NAMALWA (cell line): ENCODE data around the gene ZFAND3.

ENCODE experiments used
- DNase-seq: peaks from one replicate; pipeline ENCODE4 v3.0.0-alpha.2; 2015; ENCODE audit warnings: low spot score

Gene ZFAND3

DNA sequence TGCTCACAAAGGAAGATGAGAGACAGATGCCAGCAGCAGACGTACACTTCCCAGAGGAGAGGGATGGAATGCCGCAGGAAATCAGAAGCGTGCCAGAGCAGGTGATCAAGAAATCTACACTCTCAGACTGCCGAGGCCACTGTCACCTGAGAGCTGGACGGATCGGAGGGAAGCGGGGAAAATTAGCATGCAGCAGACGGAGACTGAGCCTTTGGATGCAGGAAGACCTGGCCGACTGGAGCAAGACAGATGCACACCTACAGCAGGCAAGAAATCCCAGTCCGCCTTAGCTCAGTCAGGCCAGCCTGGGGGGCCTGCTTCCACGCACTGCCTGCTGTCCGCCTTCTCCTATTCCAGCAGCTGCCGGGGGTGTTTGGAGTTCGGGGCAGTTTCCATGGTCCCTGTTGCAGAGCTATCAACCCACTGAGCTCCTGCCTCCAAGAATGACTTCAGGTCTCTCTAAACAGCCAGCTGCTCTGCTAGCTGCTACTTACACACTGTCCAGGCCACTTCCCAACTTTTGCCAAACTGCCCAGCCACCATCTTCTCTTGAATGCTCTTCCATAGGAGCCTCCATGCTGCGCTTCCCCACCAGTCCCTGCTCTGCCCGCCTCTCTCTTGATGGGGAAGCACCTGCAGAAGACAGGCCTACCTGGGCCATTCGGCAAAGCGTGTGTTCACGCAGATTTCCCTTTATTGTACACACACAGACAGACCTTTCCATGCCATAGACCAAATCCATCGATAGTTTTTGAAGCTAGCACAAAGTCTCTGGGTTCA, 368.5 kb downstream of the ZFAND3 start:
- no peak for DNase-seq

DNA sequence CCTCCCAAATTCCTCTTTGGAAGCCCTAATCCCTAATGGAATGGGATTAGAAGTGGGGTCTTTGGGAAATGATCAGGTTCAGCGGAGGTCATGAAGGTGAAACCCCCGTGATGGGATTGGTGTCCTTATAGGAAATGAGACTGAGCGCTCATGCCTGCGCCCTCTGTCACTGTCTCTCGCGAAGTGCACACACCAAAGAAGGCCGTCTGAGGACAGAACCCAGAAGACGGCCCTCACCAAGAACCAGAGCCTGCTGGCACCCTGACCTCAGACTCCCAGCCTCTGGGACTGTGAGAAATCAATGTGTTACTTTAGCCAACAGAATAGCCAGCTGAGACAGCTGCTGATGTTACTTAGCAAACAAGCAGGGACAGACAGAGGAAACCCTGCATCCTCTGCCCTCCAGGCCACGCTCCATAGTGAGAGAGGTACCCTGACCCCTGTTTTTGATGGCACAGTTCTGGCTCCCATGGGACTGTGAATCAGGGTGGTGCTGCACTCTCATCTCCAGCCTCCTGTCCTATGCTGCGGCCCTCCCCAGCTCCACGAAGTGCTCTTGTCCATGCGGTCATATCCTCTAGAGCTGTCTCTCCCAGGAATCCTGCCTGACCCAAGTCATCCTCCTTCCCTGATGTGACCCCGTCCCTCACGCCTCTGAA, 369.3 kb downstream of the ZFAND3 start:
- DNase-seq: no peak

DNA sequence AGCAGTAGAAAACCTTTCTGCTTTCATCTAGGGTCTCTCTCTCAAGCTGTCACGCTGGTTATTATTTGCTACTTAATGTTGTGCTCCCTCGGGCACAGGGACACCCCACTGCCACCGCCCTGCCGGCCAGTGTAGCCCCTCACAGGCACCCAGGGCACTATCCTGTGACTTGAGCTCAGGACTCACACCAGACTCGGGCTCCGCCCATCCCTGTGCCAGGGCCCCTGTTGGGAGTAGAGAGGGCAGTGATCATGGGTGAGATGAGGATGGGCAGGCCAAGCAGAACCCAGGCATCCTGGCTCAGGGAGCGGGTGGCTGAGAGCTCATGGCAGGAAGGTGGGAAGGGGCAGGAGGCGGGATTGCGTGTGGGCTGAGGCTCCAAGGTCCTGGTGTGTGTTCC, 371.9 kb downstream of the ZFAND3 start:
- no peak for DNase-seq

DNA sequence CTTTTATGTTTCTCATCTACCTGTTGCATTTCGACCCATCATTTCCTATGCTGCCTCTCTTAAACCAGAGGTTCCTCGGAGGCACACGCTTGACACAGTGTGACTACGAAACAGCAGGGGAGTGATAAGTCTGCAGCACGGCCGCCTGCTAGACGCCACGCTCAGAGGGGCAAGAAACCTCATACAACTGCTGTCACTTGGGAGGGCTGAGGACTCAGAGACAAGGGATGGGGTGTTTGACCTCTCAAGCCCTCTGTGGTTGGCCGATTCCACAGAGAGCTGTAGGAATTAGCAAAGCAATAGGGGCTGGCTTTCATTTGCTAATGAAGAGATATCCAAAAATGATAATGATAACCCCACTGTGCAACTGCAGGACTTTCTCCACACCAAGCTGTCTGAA, 372.5 kb downstream of the ZFAND3 start:
- DNase-seq: no peak

DNA sequence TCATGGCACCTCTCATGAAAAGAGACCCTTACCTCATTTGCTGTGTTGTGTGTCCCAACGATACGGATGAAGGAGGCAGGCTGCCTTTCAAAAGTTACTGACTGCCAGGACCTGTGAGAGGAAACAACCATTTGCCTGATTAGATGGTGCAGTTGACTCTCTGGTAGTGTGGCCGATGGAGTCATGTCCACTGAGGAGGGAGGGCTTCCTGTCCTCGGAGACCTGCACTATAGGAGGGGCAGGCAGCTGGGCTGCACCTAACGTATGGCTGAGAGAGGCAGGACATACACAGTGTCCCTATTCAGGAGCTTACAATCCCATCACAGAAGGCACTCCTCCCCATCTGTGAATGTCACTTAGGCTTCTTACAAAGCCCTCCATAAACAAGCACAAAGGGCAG, 373.0 kb downstream of the ZFAND3 start:
- DNase-seq: no peak

DNA sequence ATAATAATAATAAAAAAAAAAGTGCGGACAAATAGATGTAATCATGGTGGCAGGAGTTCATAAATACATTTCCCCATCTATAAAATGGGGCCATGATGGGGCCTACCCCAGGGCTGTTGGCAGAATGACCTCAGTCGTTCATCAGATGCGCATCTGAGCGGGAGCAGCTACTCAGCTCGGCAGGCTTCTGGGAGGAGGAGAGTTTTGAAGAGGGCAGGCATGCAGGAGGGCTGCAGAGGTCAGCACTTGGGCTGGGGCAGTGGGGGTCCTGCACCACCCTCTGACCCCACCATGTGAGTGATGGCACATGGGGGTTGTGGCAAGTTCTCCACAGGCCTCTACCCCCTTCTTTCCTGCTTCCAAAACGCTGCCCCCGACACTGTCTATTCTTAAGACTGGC, 373.5 kb downstream of the ZFAND3 start:
- DNase-seq: no peak

DNA sequence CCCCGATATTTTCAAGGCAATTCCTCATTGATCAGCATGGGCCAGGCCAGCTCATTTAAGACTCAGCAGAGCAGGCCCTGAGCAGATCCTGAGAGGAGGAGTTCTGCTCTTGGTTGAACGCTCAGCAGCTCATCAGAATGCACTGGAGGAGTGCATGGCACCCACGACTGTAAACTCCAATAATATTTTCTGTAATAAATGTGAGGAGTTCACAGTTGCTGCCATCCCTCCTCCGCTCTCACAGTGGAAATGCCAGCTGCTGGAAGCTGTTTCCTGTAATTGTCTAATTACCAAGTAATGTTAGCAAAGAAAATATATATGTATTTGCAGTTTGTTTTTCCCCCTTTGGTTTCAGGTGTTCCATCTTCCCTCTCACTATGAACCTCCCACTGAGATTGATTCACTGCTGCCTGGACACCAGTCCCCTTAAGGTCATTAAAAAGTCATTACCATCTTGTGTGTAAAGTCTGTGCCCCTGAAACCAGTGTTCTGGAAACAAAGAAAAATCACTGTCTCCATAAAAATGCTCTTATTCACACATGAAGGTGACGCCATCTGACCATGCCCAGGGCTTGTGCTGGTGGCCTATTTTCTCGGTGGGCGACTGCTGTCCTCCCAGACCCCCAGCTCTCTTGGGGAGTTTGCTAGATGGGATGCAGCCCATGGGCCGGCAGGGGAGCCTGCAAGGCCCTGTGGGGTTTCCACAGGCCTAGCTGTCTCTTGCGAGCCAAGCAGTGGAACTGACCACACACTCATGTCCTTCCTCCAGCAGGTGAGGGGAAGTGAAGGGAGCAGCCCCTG, 374.2 kb downstream of the ZFAND3 start:
- DNase-seq: no peak

DNA sequence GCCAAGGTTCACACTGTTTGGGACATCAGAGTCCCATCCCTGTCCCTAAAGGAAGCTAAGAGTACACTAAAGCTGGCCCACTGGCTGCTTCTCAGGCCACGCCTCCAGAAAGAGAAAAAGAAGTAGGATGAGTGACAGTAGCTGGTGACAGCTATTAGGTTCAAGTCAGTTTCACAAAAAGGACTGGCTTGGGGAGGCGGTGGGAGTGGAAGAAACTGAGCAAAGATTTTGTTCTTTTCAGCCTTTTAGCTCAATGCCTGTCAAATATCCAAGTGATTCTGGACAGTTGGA, 374.7 kb downstream of the ZFAND3 start:
- DNase-seq: no peak

DNA sequence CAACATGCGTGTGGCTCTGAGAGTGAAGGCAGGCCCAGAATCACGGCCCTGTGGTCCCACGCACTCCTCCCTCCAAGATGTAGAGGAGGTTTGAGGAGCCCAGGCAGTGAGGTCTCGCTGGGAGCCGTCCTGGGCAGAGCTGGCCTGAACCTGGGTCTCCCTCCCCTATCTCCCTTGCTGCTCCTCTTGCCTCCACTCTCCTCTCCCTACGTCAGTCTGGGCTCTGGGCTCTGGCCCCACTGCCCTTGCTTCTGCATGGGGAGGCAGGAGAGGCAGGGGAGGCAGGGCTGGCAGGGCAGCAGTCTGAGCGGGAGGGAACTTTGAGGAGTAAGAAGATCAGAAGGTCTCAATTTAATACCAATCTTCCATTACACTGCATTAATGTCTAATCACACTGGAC, 375.1 kb downstream of the ZFAND3 start:
- no peak for DNase-seq

DNA sequence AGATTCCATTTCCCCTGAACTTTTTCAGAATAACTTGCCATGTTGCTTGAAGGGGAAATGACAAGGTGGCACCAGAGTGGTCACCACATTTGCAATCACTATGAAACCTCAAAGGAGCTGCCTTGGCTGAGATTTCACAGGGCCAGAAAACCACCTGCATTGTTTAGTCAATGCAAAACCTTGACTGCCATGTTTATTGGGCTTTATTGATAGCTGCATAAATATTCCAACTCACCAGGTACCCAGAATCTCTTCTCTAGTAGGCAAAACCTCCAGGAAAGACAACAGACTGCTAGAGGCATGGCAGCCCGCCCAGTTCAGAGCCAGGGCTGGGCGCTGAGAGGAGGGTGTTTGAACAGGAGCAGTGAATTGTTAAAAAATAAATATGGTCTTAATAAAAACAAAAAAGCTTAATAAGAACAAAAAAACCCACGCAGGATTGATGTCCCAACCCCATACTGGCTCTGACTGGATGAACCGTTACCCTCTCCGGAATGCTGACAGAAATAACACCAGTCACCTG, 375.6 kb downstream of the ZFAND3 start:
- no peak for DNase-seq

DNA sequence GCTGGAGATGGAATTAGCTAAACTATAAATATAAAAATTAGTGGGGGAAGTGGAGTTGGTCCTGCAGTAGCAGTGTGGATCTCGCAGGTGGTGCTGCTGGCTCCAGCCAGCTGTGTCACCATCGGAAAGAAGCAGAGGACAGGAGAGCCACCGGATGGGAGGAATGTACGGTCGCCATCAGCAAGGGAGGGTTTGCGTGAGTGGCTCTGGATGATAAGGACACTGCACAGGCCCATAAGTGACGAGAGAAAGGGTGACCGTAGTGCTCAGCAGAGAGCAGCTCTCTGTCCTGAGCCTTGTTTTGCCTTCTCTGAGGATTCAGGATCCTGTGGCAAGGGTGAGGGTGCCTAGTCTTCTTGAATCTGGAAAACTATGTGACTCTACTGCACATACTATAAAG, 378.7 kb downstream of the ZFAND3 start:
- DNase-seq: no peak
